Activated CD4-positive, alpha-beta T cell treated with anti-CD3 and anti-CD28 coated beads for 36 hours (primary cell): ENCODE results near the gene SPTBN1. TPM values are rescaled to one million over a fixed set of nuclear protein-coding genes. Genes with fewer than 3 reads are reported as not detected.

ENCODE experiments used
- total RNA-seq, 2 experiments: library from RNA; stranded (reverse); gene quantifications; one replicate each; pipeline ENCODE4 v1.2.3, GENCODE V29; 2021

SPTBN1 gene
- total RNA-seq, 2 experiments from 2014 or later, result 76.6 to 86.8 TPM

Other genes with a start within 250 kb of the SPTBN1 start
- gene TSPYL6, start 200.1 kb upstream of the SPTBN1 start, total RNA-seq, result not detected